CMK (cell line): Measurements from ENCODE around the gene TPRN.
"Not testable (repeated sequence)": the region's sequence is repeated elsewhere in the genome, so short reads cannot be mapped to it uniquely, and the experiment has no call there.

Experiments used
- DNase-seq: peaks from one replicate; pipeline ENCODE4 v3.0.0-alpha.2; 2010; ENCODE audit warnings: low read depth

TPRN gene

GRCh38 chr9:137200311-137201204 is at the start of gene TPRN:
TSS of gene TPRN (minus strand) at chr9:137200741. CDS start at chr9:137200711, 30 bp downstream.
- peak; percentile 99 for DNase-seq

- no peak for DNase-seq
These were observed 47.3 kb upstream of the TPRN start for GRCh38 chr9:137247916-137248175.

- no peak for DNase-seq
These were observed 46.8 kb upstream of the TPRN start for GRCh38 chr9:137247135-137247915.

GRCh38 chr9:137245450-137246421 is 45.2 kb upstream of the TPRN start:
- no peak for DNase-seq

- no peak for DNase-seq
These were observed 44.2 kb upstream of the TPRN start for GRCh38 chr9:137244486-137245449.

GRCh38 chr9:137243626-137244485 is 43.3 kb upstream of the TPRN start:
- DNase-seq: no peak

- not testable (repeated sequence) for DNase-seq
These were observed 42.7 kb upstream of the TPRN start for GRCh38 chr9:137243266-137243625.

- DNase-seq: no peak
These were observed 42.0 kb upstream of the TPRN start for GRCh38 chr9:137242269-137243203.

GRCh38 chr9:137241490-137242268 is 41.1 kb upstream of the TPRN start:
- no peak for DNase-seq

- peak; percentile 100 for DNase-seq
These were observed 40.4 kb upstream of the TPRN start, which contains the start of gene TUBB4B for GRCh38 chr9:137240841-137241489. TSS of gene TUBB4B (plus strand) at chr9:137241287. CDS start at chr9:137241361, 74 bp downstream.

GRCh38 chr9:137240318-137240840 is 39.8 kb upstream of the TPRN start:
- DNase-seq: peak; percentile 70

GRCh38 chr9:137239541-137240200 is 39.1 kb upstream of the TPRN start:
- DNase-seq: not testable (repeated sequence)

GRCh38 chr9:137237759-137238726 is 37.5 kb upstream of the TPRN start:
- no peak for DNase-seq

GRCh38 chr9:137236936-137237421 is 36.4 kb upstream of the TPRN start:
- DNase-seq: no peak
